ENCODE measurements around the gene ZCRB1.
"Not testable (repeated sequence)": the region's sequence is repeated elsewhere in the genome, so short reads cannot be mapped to it uniquely, and the experiment has no call there.

The ZCRB1 gene

GRCh38 chr12:42325653-42326474 is at the start of gene ZCRB1, which contains the start of gene PPHLN1:
ZCRB1 (minus strand) TSS chr12:42326094; CDS start chr12:42324102, 1,992 bp downstream.
PPHLN1 (plus strand) TSS chr12:42326167; CDS start chr12:42335903, 9,736 bp downstream.
- peak; percentile 73 for DNase-seq

- DNase-seq = no peak
Observed at GRCh38 chr12:42373669-42374068, 47.8 kb upstream of the ZCRB1 start.

- DNase-seq = peak; percentile 34
Observed at GRCh38 chr12:42372154-42372791, 46.4 kb upstream of the ZCRB1 start.

- no peak for DNase-seq
Observed at GRCh38 chr12:42370013-42370412, 44.1 kb upstream of the ZCRB1 start.

- DNase-seq = no peak
Observed at GRCh38 chr12:42365486-42365885, 39.6 kb upstream of the ZCRB1 start.

GRCh38 chr12:42364692-42365091 is 38.8 kb upstream of the ZCRB1 start:
- no peak for DNase-seq

GRCh38 chr12:42362647-42363260 is 36.9 kb upstream of the ZCRB1 start:
- no peak for DNase-seq

- no peak for DNase-seq
Observed at GRCh38 chr12:42361909-42362646, 36.2 kb upstream of the ZCRB1 start.

- DNase-seq = no peak
Observed at GRCh38 chr12:42360747-42361403, 35.0 kb upstream of the ZCRB1 start.

- no peak for DNase-seq
Observed at GRCh38 chr12:42356344-42356743, 30.4 kb upstream of the ZCRB1 start.

- not testable (repeated sequence) for DNase-seq
Observed at GRCh38 chr12:42350021-42350407, 24.1 kb upstream of the ZCRB1 start.

- DNase-seq = not testable (repeated sequence)
Observed at GRCh38 chr12:42349119-42350020, 23.5 kb upstream of the ZCRB1 start.

- DNase-seq = no peak
Observed at GRCh38 chr12:42346403-42347002, 20.6 kb upstream of the ZCRB1 start.

GRCh38 chr12:42343721-42344120 is 17.8 kb upstream of the ZCRB1 start:
- no peak for DNase-seq

GRCh38 chr12:42342028-42342427 is 16.1 kb upstream of the ZCRB1 start:
- DNase-seq = no peak

GRCh38 chr12:42338280-42338679 is 12.4 kb upstream of the ZCRB1 start:
- no peak for DNase-seq

- no peak for DNase-seq
Observed at GRCh38 chr12:42336286-42336685, 10.4 kb upstream of the ZCRB1 start.

- no peak for DNase-seq
Observed at GRCh38 chr12:42332301-42333285, 6.7 kb upstream of the ZCRB1 start.

GRCh38 chr12:42330097-42330496 is 4.2 kb upstream of the ZCRB1 start:
- not testable (repeated sequence) for DNase-seq

GRCh38 chr12:42327227-42327590 is 1.3 kb upstream of the ZCRB1 start:
- DNase-seq = no peak

Data from DMS153 (cell line).